GM20000 (cell line): ENCODE results near the gene TSPAN7.

Source experiments
- DNase-seq: peaks from one replicate; pipeline ENCODE4 v3.0.0; 2012; ENCODE audit warnings: low spot score
- CTCF ChIP-seq: IDR thresholded peaks from 2 replicates; pipeline ENCODE4 v1.5.1; 2012; ENCODE audit warnings: mild to moderate bottlenecking, control low read depth; ENCODE audit errors: extremely low read depth, missing control alignments

TSPAN7 gene

GRCh38 chrX:38678821-38679220 is 117.5 kb downstream of the TSPAN7 start:
- no peak for TF ChIP-seq CTCF
- DNase-seq: no peak

GRCh38 chrX:38679695-38680094 is 118.4 kb downstream of the TSPAN7 start:
- no peak for DNase-seq
- TF ChIP-seq CTCF: no peak

- no peak for TF ChIP-seq CTCF
- no peak for DNase-seq
Observed at GRCh38 chrX:38682095-38682494, 120.8 kb downstream of the TSPAN7 start.

DNA sequence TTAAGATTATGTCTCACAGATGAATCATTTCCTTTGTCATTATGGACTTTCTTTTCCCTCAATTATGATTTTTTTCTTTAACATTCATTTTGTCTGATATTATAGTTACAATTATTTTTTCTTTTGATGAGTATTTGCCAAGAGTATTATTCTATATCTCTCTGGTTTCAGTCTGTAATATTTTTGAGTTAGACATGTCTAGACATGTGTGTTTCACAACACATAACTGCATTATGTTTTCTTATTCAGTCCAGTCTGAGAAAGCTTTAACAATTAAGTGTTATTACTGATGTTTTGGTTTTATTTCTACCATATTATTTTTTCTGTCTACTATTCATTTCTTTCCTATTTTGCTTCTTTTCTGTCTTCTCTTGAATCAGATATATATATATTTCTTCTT is 131.6 kb downstream of the TSPAN7 start:
- TF ChIP-seq CTCF: no peak
- DNase-seq: no peak

- TF ChIP-seq CTCF: no peak
- DNase-seq: no peak
Observed at GRCh38 chrX:38694394-38694793, 133.1 kb downstream of the TSPAN7 start.

DNA sequence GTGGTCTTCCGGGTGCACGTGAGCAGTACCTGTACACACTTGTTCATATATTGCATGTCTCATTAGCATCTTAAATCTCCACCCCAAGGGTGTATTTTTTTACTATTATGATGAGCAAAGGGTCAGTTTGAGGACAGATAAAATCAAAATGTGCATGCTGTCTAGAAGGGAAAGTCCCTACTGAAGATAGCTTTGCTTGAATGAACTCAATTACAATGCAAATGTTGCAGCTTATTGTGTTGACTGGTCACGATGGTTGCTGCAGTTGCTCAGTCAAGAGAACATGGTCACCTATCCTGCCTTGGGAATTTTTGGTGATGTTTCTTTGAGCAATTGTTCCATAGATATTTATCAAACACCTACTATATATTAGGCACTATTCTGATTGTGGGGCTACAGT is 136.1 kb downstream of the TSPAN7 start:
- DNase-seq: no peak
- no peak for TF ChIP-seq CTCF

- TF ChIP-seq CTCF: no peak
Observed at GRCh38 chrX:38699121-38699520, 137.8 kb downstream of the TSPAN7 start.

DNA sequence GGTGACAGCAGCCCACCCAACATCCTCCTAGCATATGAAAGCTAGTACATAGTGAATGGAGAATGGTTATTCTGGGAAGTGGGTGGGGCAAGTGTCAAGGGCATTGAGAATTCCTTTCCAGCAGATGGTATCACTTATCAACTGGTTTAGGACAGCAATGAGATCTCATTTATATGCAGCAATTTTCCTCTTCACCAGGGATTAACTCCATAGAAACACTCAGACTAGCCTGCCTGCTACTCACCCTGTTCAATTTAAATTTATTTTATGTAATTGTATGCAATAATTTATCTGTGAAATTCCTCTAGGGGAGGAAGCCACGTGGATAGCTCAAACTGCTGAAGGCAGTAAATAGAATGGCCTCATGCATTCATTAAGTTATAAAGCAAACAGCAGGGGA is 138.4 kb downstream of the TSPAN7 start:
- TF ChIP-seq CTCF: no peak
- no peak for DNase-seq

More at GRCh38 chrX:38699121-38699520, 137.8 kb downstream of the TSPAN7 start:
- no peak for DNase-seq
